ENCODE results near the gene TFEB.

- no peak for TF ChIP-seq CEBPB (IDR thresholded peaks at IDR 0.05)
- no peak for TF ChIP-seq EP300 (IDR thresholded peaks at IDR 0.05; ENCODE audit: borderline replicate concordance)
- no peak for TF ChIP-seq TAF1 (IDR thresholded peaks at IDR 0.05; ENCODE audit: low read depth)
Observed at GRCh38 chr6:41783106-41783780, 47.8 kb upstream of the TFEB start.

Data from Ishikawa (cell line).